GM12801 (cell line): ENCODE results near the gene SNF8.

Experiments
- TF ChIP-seq, protein P1 (sequence below): IDR thresholded peaks from one replicate; pipeline ENCODE4 v1.5.1; 2011; ENCODE audit warnings: control low read depth; ENCODE audit not compliant: insufficient read length; ENCODE audit errors: extremely low read depth

The SNF8 gene, protein sequence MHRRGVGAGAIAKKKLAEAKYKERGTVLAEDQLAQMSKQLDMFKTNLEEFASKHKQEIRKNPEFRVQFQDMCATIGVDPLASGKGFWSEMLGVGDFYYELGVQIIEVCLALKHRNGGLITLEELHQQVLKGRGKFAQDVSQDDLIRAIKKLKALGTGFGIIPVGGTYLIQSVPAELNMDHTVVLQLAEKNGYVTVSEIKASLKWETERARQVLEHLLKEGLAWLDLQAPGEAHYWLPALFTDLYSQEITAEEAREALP

DNA sequence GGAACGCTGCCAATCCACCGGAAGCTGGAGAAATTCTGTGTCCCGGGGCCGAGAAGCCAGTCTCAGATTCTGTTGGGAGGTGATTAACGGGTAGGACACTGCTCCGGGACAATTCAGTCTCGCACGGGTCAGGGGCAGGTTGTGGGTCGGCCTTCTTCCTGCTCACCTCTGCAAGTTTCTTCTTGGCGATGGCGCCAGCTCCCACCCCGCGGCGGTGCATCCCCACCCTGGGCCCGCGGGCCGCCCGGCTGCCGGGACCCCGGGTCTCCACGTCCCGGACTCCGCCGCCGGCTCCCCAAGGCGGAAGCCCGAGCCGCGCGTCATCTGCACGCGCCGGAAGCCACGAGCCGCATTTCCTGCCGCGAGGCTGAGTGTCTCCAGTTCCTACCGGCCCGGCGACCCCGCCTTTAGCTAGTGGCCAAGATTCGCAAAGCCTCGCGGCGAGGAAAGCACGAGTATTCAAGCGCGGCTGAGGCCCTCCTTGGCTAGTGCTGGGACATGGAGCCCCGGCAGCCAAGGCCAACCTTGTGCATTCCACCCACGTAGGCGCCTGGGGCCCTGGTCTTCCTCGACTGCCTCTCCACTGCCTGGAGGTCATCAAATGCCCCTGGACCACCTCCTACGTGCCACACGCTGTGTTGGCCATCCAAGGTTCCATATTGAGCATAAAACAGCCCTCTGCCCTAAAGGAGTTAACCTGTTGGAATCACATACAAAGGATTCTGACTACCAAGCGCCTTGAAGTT lies at the start of gene SNF8:
TSS of gene SNF8 (minus strand) at position 328 of the 746 bp plus-strand sequence. CDS start at position 220, 108 bp downstream.
- TF ChIP-seq, protein P1, sequence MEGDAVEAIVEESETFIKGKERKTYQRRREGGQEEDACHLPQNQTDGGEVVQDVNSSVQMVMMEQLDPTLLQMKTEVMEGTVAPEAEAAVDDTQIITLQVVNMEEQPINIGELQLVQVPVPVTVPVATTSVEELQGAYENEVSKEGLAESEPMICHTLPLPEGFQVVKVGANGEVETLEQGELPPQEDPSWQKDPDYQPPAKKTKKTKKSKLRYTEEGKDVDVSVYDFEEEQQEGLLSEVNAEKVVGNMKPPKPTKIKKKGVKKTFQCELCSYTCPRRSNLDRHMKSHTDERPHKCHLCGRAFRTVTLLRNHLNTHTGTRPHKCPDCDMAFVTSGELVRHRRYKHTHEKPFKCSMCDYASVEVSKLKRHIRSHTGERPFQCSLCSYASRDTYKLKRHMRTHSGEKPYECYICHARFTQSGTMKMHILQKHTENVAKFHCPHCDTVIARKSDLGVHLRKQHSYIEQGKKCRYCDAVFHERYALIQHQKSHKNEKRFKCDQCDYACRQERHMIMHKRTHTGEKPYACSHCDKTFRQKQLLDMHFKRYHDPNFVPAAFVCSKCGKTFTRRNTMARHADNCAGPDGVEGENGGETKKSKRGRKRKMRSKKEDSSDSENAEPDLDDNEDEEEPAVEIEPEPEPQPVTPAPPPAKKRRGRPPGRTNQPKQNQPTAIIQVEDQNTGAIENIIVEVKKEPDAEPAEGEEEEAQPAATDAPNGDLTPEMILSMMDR, result no peak

DNA sequence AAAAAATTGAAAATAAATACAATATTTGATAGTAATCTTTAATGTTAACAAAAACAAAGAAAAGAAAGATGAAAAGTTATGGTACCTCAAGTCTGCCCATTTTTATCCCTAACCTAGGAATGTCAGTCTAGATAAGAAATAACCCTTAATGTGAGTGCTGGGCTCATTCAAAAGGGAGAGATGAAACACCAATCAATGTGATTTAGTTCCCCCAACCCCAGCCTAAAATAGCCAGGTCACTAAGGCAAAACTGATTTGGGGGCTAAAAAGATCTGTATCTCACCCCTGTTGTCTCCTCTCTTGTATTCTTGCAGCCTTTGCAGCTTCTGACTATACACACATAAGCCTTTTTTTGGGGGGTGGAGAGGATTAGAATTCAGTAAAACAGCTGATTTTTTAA lies 49.3 kb upstream of the SNF8 start:
- TF ChIP-seq, protein P1, result no peak

DNA sequence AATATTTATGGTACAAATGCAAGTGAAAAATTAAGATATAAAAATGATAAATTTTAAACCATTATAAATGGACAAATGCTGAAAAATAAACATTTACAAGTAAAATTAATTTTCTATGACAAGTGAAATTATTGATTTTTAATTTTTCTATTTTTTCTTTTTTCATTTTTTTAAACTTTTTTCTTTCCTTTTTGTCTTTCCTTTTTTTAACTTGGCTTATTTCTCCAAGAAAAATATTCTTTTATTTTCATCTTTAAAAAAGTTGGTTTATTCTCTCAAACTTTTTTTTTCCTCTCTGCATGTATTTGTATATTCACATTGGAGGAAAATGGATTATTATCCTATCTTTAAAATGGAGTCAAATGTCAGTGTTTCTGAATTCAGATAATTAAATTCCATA lies 48.7 kb upstream of the SNF8 start:
- TF ChIP-seq, protein P1, result no peak

DNA sequence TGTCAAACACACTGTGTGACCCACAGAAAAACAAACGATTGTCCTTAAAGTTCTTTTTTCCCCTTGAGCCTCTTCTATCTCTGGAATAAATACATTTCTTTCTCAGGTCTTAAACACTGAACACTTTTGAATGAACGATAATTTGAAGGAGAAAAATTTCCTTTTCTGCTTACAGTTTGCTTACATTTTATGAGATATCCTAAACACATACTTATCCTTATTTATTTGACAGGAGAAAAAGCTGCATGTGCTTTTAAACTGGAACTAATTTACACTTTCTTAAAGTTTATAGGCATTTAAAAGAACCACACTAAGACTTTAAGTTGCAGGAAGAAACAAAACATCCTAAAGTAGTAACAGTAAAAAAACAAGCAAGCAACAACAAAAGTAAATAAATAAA lies 47.8 kb upstream of the SNF8 start:
- TF ChIP-seq, protein P1, result no peak

DNA sequence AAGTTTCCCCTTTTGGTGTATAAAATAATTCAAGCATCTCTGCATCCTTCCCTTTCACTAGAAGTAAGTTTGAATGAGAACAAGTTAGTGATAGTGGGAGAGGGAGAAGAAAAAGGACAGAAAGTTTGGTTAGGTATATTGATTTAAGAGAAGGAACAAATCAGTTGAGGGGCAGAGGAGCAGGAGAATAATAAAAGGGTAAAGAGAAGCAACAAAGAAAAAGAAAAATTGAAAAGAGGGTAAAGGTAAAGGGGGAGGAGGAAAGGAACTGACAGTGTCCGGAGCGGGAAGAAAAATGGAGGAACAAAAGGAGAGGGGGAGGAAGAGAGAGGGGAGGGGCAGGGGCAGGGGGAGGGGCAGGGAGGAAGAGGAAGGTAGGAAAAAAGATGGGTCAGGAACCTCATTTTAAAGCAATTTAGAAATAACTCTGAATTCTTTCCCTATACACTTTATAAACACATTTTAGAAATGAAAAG lies 46.3 kb upstream of the SNF8 start:
- TF ChIP-seq, protein P1, result no peak

DNA sequence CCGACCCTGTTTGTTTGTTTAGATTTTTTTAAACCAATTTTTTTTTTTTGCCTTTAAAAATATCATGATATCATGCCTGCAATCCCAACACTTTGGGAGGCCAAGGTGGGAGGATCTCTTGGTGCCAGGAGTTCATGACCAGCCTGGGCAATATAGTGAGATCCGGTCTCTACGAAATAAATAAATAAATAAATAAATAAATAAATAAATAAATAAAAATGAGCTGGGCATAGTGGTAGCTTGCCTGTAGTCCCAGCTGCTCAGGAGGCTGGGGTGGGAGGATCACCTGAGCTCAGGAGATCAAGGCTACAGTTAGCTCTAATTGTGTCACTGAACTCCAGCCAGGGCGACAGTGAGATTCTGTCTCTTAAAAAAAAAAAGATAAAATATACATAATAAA lies 44.5 kb upstream of the SNF8 start:
- TF ChIP-seq, protein P1, result no peak

DNA sequence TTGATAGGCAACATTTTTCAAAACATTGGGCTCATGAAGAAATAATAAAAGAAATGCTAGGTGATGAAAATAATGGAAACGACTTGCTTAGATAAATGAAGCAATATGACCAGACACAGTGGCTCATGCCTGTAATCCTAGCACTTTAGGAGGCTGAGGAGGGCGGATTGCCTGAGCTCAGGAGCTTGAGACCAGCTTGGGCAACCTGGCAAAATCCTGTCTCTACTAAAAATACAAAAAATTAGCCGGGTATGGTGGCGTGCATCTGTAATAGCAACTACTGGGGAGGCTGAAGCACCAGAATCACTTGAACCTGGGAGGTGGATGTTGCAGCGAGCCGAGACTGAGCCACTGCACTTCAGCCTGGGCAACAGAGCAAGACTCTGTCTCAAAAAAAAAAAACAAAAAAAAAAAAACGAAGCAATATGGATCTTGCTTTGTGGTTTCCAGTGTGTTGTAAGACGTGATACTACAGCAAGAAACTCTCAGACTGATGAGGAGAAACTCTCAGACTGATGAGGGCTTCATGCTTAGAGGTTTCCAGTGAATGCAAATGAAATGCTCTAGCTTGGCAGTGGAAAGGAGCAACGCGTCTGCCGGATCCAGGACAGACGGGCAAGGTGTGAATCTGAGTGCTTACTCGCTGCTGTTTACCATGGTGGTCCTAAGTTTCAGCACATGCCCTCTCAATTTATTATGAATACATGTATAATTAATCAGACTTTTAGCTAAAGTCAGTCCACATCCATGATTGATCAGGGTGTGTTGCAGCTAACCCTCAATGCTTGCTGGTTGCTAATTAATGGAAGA lies 41.0 kb upstream of the SNF8 start:
- TF ChIP-seq, protein P1, result no peak
